Kidney (tissue), 22 donors: ENCODE measurements around the gene C3orf22. TPM values are rescaled to one million over a fixed set of nuclear protein-coding genes. Genes with fewer than 3 reads are reported as not detected.

Experiments used
- DNase-seq, 5 donors: peaks; one replicate each; pipeline ENCODE4 v3.0.0-alpha.2; 2013 to 2020
- FAIRE-seq: peaks from 2 replicates; lab custom pipeline; 2012; peaks lifted over from hg19 to GRCh38; lab: Jason Lieb, UNC
- H3K27ac ChIP-seq, 2 donors: one replicate each; pipeline ENCODE4 v1.7.0; 2013; ENCODE audit warnings: low read depth in 2 of 2, low read length in 2 of 2, inconsistent platforms in 1 of 2
- H3K27me3 ChIP-seq: one replicate; pipeline ENCODE4 v1.7.1; 2013; ENCODE audit warnings: low read length, inconsistent platforms; ENCODE audit not compliant: control insufficient read depth, insufficient read depth
- H3K36me3 ChIP-seq, 3 donors: one replicate each; pipeline versions ENCODE4 v1.7.0 to v1.7.1; 2013; ENCODE audit warnings: low read length in 3 of 3, control low read depth in 1 of 3, inconsistent platforms in 1 of 3; ENCODE audit not compliant: insufficient read depth in 3 of 3, control insufficient read depth in 2 of 3
- H3K4me1 ChIP-seq, 3 donors: one replicate each; pipeline versions ENCODE4 v1.7.0 to v1.7.1; 2013; ENCODE audit warnings: low read length in 3 of 3, inconsistent platforms in 1 of 3, low read depth in 1 of 3; ENCODE audit not compliant: control insufficient read depth in 2 of 3, insufficient read depth in 2 of 3
- H3K4me3 ChIP-seq, 3 donors: one replicate each; pipeline versions ENCODE4 v1.7.0 to v1.8.1; 2013; ENCODE audit warnings: low read length in 3 of 3, control low read depth in 1 of 3, inconsistent platforms in 1 of 3
- H3K9ac ChIP-seq, 3 donors: one replicate each; pipeline versions ENCODE4 v1.7.0 to v1.7.1; 2013; ENCODE audit warnings: low read length in 3 of 3, control low read depth in 1 of 3, inconsistent platforms in 1 of 3
- H3K9me3 ChIP-seq, 3 donors: one replicate each; pipeline versions ENCODE4 v1.7.0 to v1.7.1; 2013; ENCODE audit warnings: low read length in 3 of 3, control low read depth in 1 of 3, inconsistent platforms in 1 of 3; ENCODE audit not compliant: control insufficient read depth in 2 of 3, insufficient read depth in 1 of 3
- CTCF ChIP-seq: IDR thresholded peaks from 3 replicates; pipeline ENCODE4 v1.5.1; 2012; ENCODE audit warnings: mild to moderate bottlenecking, moderate library complexity, borderline replicate concordance; ENCODE audit not compliant: insufficient read depth; ENCODE audit errors: extremely low read depth
- intact Hi-C: fragments of 100-400 bp; cut with DNase I; formaldehyde crosslinking; loops from one replicate; pipeline ENCODE4 v1.11.1; 2022
- long read RNA-seq, 10 donors: library from polyadenylated mRNA in 1 of 10; unstranded in 1 of 10; transcript quantifications; one replicate each; pipeline ENCODE4 v2.0.0 and lab custom pipeline, GENCODE V29; 2021 to 2026
- polyA plus RNA-seq: library from polyadenylated mRNA; stranded (reverse); fragments of 350-450 nt; fragmentation: Illumina TruSeq; extraction: RNeasy Lipid Tissue Mini Kit (QIAGEN cat#74804); gene quantifications from one replicate; pipeline ENCODE4 v1.2.3, GENCODE V29; 2014; ENCODE audit warnings: low read depth, low replicate concordance; ENCODE audit not compliant: insufficient read depth
- total RNA-seq: library from RNA; stranded (reverse); fragmentation: NEBNext Ultra II Directional; extraction: Animal tissue kit (Norgen Biotek cat#: 25700); gene quantifications from one replicate; pipeline ENCODE4 v1.2.1, GENCODE V29; 2021
- donor health status: control.
- donor health status: control.
- donor health status: control.
- donor health status: control.
- donor health status: control.
- donor health status: DM: yes; HTN: yes; CAD: no.
- donor health status: Normal renal cell carcinoma (clear cell type).

Gene C3orf22
- total RNA-seq (not detected), polyA plus RNA-seq (not detected)
- long read RNA-seq, donor 1: 0 reads
- long read RNA-seq, donor 2: 0 reads
- long read RNA-seq, donor 3: 0 reads
- long read RNA-seq, donor 4: 0 reads
- long read RNA-seq, donor 5: 0 reads
- long read RNA-seq, donor 6: 0 reads
- long read RNA-seq, donor 7: 0 reads
- long read RNA-seq, donor 8: 0 reads
- long read RNA-seq, donor 9: 0 reads
- long read RNA-seq, donor 10: 0 reads

GRCh38 chr3:126558336-126559071 lies at the start of gene C3orf22:
TSS of gene C3orf22 (minus strand) at chr3:126558932. CDS start at chr3:126553390, 5,542 bp downstream.
- peak in 1 of 5 donors; percentile 16 for DNase-seq

GRCh38 chr3:126607214-126607908 lies 48.6 kb upstream of the C3orf22 start:
- H3K36me3 ChIP-seq: peaks cover 2 to 24% (median 12%) of the 10 kb centered on the region in 3 donors
- no peaks in the 10 kb centered on the region for H3K27me3 ChIP-seq
- H3K27ac ChIP-seq: no peak overlapping the region
- DNase-seq: no peak
- no peaks in the 10 kb centered on the region for H3K9me3 ChIP-seq
- TF ChIP-seq CTCF: no peak
- H3K4me3 ChIP-seq: no peak overlapping the region
- no peaks in the 10 kb centered on the region for H3K4me1 ChIP-seq
- intact Hi-C loops: no loop called here
- no peak overlapping the region for H3K9ac ChIP-seq
- no peak for FAIRE-seq

More at GRCh38 chr3:126558336-126559071, at the start of gene C3orf22:
- Histone ChIP-seq H3K36me3 (no peaks in the 10 kb centered on the region), H3K27ac (no peak within 1 kb of the TSS), H3K27me3 (no peaks in the 10 kb centered on the region), H3K4me1 (no peaks in the 10 kb centered on the region), H3K9me3 (peaks cover 0 to 4% (median 0%) of the 10 kb centered on the region in 3 donors), H3K9ac (no peak within 1 kb of the TSS), H3K4me3 (no peak within 1 kb of the TSS)
- TF ChIP-seq CTCF: no peak
- intact Hi-C loops: no loop called here
- FAIRE-seq: no peak

GRCh38 chr3:126606001-126606400 lies 47.3 kb upstream of the C3orf22 start:
- DNase-seq: no peak
- Histone ChIP-seq H3K27ac (no peak overlapping the region), H3K36me3 (peaks cover 2 to 24% (median 12%) of the 10 kb centered on the region in 3 donors), H3K9ac (no peak overlapping the region), H3K4me1 (no peaks in the 10 kb centered on the region), H3K27me3 (no peaks in the 10 kb centered on the region), H3K4me3 (no peak overlapping the region), H3K9me3 (no peaks in the 10 kb centered on the region)
- intact Hi-C loops: no loop called here
- no peak for FAIRE-seq
- TF ChIP-seq CTCF: no peak
